Stimulated activated CD4-positive, alpha-beta T cell treated with anti-CD3 and anti-CD28 coated beads, Interleukin-12 subunit alpha, Interleukin-12 subunit beta, amount 100 ng/mL, for 48 hours (primary cell): Measurements from ENCODE around the gene THSD7A.

Source experiments
- DNase-seq, 3 donors: peaks; one replicate each; pipeline ENCODE4 v3.0.0-alpha.2; 2020; ENCODE audit warnings: low read depth in 2 of 3, low spot score in 1 of 3

The THSD7A gene

DNA sequence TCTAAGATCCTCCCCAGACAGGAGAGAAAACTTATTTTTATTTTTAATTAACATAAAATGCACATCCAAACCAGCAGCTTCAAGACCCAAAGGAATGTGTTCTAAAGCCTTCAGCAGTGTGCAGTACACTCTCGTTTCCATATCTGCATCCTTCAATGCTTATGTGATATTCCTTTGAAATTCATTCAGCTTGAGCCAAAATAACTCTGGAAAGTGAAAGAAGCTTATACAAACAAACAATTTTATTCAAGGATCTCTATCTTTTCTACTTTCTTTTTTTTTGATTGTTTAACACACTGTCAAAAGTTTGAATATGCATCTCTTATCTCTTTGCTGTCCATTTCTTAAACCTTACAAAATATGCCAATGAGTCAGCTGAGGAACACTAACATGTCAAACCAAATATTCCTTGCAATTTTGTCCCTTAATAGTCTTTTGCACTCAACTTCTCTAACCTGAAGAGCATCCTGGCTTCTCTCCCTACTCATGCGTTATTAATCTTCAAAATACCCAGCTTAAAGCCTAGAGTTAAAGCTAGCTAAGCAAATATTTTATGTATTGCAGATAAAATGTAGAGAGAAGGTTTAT is 124.3 kb downstream of the THSD7A start:
- DNase-seq = no peak

DNA sequence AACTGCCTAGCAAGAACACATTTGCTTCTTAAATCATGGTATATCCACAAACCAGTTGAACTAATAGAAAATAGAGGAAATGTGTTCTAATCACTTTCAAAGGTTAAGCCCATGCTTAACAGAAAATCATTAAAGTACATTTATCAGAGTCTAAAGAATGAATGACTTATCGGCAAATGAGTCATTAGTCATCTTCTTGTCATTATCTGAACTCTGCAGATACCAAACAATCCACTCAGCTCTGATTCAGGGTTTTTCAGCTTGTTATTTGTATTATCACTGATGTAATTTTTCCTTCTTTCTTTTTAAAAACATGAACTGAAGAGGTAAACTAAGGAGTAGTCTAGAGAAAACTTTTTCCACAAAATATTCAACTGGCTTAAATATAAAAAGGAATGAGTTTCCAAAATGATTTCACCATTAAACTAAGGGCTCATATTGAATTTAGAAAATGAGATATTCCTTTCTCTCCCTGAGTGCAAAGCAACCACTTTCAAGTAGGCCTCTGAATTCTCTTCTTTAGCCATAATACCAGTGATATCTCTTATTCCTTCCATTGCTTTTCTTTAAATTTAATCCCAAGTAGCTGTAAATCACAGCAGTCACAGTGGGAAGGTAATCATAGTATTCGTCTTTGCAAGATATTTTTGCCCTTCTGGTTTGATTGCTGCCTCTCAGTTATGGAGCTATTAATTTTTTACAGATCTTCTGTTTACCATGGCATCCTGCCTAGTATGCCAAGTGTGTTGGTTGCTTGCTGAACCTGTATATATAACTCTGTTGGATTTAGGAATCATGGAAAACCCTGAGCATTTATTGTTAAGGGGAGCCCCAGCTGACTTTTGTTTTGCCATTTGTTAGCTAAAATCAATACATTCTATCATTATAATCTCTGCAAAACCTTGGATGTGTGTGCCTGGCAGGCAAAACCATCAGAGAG is 125.1 kb downstream of the THSD7A start:
- DNase-seq = no peak

DNA sequence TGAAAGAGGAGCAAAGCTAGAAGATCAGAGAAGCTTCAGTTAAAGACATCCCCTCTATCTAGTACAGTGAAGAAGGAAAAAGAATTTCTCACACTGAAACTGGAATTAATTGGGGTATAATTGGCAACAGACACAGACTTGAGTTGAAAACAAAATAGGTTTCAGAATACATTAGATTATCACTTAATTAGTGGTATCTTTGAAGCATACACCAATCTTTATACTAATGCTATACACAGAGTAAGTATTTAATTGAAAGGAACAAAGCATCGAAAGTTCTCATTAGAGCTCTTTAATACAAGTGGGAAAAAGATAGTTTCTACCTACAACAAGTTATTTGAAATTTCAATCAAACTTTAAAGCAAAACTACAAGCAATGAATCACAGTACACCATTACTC is 128.2 kb downstream of the THSD7A start:
- no peak for DNase-seq

DNA sequence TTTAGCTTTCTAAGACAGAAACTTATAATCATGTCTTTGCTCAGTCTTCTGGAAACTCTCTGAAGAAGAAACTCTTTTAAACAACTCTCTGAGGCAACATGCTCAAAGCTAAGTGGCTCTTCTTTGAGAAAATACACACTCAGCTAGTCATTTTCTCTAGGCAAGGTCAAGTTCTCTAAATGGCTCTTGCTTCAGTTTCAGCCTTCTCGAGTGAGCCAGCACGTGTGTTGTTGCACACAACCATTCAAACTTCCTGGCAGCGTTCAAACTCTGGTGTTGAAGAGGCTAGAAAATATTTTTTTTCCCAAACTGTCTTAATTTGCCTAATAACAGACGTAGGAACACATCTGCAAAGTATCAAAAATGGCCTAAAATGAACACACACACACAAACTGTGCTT is 129.1 kb downstream of the THSD7A start:
- no peak for DNase-seq

DNA sequence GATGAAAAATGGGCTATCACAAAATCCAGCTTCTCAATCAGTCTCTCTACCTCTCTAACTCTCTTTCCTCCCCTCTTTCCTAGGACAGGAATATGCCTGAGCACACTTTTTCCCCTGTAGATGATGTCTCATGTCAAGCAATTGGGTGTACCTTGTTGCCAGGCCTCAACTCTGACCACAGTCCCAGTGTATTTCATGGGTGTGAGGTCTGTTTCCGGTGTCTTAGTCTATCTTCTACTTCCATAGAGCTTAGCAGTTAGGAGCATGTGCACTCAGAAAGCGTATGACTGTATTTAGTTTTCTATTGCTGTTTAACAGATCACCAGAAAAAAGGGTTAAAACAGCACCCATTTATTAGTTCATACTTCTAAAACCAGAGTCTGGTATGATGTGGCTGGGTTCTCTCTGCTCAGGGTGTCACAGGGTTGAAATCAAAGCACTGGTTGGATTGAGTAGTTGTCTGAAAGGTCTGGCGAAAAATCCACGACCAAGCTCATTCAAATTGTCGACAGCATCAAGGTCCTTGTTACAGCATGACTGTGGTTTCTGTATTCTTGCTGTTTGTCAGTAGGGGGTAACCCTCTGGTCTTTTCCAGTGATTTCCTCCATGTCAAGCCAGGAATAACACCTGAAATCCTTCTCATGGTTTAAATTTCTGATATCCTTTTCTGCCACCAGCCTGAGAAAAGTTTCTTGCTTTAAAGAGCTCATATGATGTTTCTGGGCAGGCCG is 130.0 kb downstream of the THSD7A start:
- DNase-seq = no peak

DNA sequence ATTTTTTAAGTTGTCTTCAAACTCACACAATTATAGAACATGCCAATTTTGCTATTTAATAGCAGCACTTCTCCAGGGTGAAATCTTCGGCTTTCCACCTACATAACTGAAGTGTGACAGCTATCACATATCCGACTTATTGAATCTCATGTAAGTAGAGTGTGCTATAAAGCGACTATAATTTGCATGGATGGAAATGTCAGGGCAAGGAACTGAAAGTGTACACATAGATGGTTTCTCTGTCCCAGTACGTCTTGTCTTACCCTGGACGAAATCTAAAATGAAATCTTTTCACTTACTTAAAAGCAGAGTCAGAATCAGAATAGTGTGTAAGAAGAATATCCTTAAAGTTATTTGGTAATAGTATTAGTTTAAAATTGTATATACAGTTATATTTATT is 132.3 kb downstream of the THSD7A start:
- no peak for DNase-seq

DNA sequence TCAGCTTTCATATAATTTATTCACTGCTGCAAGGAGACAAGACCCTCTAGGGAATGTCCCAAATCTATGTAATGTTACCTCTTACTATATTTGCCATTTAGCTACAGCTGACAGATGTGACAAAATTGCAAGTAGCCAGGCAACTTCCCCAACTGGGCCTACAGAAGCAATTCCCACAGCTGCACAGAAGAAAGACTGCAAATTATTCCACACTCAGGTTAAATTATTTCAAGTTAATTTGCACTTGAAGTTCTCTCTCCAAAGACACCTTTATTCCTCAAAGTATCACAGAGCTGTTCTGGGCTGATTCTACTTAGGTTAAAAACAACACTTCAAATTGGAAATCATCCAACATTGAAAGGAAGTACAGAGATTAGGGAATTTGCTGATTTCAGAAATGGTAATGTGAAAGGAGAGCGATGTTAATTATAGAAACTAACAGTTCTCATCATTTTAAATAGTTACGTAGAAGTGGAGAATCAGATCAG is 133.6 kb downstream of the THSD7A start:
- no peak for DNase-seq

DNA sequence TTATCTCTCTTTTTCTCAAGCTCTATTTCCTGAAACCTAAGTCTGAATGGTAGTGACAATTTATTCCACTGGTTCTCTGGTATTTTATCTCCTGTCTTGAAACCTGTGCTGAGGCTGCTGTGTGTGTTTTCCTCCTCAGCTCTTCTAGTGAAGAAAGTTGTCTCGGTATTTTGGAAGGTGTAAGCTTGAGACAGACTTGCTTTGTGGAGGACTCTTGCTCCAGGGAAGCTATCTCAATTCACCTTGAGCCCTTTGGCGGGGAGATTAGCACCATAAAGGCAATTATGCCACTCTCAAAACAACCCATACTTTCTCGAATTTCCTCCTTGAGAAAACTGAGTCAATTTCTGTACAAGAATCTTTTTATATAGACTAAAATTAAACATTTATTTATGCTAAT is 141.6 kb downstream of the THSD7A start:
- no peak for DNase-seq

DNA sequence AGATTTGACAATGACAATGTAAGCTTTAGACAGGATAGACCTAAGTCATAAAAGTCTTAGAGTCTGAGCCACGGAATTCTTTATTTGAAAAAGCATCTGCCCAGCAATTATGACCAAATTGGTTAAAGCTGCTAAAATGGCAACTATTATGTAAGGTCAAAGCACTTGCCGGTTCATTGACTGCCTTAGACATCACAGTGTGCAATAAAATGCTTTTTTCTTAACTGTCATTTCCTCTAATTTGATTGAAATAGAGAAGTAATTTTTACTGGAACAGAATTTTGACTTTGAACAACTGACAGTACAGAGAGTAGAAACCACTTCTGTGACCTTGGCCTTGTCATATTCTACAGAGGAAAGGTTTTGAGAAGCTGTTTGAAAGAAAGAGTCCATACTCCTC is 142.9 kb downstream of the THSD7A start:
- no peak for DNase-seq

DNA sequence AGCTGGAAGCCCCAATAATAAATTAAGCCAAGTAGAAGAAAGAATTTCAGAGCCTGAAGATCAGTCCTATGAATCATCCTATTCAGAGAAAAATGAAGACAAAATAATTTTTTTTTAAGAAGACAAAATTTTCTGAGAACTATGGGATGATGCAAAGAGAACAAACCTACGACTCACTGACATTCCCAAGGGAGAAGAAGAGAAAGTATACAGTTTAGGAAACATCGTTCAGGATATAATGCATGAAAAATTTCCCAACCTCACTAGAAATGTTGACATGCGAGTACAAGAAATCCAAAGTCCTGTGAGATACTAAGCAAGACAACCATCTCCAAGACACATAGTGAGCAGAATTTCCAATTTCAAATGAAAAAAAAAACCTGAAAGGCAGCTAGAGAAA is 150.5 kb downstream of the THSD7A start:
- DNase-seq = no peak

DNA sequence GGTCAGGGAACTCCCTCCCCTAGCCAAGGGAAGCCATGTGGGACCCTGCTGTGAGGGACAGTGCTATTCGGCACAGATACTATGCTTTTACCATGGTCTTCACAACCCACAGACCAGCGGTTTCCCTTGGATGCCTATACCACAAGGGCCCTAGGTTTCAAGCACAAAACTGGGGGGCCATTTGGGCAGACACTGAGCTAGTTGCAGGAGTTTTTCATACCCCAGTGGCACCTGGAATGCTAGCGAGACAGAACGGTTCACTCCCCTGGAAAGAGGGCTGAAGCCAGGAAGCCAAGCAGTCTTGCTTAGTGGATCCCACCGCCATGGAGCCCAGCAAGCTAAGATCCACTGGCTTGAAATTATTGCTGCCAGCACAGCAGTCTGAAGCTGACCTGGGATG is 156.8 kb downstream of the THSD7A start:
- no peak for DNase-seq

DNA sequence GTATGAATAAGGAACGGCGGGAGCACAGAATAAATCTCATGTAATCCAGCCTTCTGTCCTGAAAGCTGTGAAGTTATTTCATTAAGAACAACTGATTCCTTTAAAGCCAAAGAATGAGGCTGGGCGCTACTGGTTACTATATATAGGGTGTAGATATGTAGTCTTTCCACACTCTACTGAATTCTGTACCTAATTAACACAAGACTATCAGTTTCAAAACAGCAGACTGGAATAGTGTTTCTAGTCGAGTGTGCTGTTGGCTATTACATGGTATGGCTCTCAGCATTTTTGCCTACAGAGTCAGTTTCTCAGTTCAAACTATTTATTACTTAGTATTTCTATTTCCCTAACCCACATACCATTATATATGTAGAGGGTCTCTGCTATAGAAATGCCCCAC is 163.3 kb downstream of the THSD7A start:
- DNase-seq = no peak

DNA sequence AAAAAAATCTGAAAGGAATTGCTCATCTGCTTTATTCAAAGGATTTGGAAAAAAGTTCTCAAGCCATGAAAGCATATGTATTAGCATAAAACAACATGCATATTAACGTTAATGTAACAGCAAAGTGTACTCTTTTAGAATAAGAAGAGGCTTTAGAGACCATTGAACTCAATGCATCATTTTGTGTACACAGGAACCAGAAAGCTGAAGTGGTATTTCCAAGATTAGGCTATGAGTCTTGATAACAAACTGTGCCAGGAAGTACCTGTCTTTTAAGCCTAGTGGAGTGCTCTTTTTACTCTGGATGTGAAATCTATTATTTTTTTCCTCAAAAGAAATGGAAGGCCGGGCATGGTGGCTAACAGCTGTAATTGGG is 164.2 kb downstream of the THSD7A start:
- no peak for DNase-seq

DNA sequence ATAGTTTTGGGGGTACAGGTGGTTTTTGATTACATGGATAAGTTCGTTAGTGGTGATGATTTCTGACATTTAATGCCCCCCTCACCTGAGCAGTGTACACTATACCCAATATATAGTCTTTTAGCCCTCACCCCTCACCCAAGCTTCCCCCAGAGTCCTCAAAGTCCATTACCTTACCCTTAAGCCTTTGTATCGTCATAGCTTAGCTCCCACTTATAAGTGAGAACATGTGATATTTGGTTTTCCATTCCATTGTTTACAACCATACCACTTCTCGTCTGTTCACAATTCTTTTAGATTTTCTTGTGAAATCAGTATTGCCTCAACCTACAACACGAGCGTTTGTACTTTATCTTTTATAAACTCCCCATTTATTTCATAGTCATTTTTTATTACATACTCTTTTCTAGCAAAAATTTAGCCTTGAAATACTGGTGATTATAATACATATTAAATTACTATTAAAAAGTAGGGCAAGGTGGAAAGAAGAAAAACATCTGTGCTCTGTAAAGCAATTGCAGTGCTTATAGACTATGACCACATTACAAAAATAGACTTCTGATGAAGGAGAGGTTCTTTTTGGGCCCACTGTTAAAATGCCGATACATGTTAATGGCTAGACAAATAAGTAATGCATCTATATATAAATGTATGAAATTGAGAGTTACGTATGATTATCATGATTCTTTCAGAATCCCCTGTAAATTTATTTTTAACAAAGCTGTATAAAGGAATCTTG is 164.8 kb downstream of the THSD7A start:
- no peak for DNase-seq

DNA sequence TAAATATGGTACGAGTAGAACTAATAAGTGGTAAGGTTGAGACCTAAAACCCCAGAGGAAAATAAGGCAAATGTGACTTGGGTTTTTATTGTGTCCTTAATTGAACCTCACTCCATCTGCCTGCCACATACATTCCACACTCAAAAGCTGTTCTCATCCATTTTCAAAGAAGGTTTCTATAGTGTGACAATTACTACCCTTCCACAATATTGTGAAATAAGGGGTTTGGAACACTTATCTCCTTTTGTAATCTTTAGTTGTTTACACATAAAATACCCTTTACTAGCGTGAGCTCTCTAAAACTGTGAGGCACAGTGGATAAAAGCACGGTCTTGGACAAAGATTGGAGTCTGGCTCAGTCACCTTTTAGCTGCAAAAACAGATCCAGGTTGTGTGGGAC is 166.6 kb downstream of the THSD7A start:
- DNase-seq = no peak

DNA sequence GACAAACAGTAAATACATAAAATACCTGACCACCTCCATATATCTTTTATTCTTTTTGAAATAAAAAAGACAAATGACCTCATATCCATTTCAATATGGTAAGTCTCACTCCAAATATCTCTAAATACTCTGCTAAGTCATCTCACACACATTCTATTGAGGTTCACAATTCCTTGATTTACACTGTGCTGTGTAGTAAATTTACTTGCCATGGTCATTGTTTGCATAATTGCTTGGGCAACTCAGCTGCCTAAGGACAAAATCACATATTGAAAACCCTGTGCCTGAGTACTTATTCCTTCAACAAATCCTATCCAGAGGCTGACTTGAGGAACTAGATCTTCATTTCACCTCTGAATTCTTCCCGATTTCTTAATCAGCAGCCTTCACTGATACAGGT is 176.4 kb downstream of the THSD7A start:
- no peak for DNase-seq

DNA sequence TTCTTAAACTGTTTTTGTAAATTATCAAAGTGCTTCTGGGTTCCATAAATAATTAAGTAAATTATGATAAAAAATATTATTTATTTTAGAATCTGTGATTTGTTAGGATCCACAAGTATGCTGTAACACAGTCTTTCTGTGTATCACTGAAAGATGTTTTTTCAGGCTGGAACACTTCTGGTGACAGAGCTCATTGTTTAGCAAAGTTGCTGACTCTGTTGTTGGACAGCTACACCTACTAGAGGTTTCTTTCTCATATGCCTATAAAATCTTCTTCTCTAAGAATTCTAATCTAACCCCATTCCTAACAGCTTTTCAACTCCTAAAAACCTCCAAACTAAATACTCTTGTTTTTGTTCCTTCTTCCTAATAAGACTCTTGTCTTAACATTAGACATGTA is 176.8 kb downstream of the THSD7A start:
- no peak for DNase-seq

DNA sequence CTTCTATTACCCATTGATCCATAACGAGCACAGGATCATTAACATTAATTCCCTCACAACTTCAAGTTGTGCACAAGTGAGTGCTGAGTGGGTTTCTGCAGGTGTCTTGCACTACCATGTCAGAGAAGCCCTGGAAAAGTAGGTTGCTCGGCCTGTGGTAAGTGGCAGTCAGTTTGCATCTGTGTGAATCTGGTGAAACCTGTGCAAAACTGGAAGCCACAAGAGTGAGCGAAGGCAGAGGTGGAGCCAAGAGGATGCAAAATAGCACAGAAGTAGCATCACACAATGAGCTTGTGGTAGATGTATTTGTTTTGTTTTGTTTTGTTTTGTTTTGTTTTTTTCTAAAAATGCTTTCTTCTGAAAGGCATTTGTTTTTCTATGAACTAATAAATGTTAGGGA is 181.5 kb downstream of the THSD7A start:
- no peak for DNase-seq

DNA sequence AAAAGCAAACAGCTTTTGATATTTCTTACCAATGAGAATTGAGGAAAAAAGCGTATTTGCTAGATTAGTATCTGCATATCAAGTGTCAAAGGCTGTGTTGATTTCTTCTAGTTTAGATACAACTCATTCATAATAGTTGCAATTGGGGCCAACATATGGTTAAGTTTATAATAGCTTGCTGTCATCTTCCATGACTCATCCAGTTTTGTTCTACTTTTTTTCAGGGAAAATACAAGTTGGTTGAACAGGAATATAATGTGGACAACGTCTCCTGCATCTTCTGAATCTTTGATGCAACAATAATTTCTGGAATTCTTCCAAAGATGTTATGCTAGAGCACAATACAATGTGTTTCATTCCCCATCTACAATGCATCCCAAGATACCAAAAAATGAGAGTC is 182.0 kb downstream of the THSD7A start:
- DNase-seq = no peak

DNA sequence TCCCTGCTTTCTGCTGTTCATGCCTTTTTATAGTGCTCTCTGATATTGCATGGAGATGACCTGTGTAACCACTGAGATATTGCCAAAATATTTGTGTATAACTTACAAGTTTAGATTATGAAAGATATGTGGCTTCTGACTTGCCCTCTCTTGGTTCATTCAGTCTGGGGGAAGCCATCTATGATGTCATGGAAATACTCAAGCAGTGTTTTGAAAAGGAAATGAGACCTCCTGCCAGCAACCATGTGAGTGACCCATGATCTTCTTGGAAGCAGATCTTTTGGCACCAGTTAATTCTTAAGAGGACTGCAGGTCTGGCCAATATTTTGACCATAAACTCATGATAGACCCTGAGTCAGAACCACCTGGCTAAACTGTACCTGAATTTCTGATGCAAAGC is 183.0 kb downstream of the THSD7A start:
- no peak for DNase-seq

DNA sequence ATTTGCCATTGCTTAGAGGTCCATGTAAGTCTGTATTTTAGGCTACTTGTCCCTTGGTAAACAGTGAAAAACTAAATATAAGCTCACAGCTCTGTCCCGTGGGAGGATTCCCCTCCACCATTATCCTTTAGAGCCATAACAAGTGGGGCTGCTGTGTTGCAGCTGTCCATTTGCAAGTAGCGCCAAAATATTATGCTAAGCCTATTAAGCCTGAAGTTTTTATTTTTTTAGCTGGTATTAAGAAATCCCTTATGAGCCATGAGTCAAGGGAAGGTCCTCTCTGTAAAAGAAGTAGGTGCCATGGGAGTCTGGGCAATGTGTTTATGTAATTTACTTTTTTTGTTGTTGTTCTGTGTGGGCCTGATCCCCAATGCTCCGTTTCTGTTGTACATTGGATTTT is 183.9 kb downstream of the THSD7A start:
- no peak for DNase-seq
